ENCODE measurements around the gene WDR82.

DNA sequence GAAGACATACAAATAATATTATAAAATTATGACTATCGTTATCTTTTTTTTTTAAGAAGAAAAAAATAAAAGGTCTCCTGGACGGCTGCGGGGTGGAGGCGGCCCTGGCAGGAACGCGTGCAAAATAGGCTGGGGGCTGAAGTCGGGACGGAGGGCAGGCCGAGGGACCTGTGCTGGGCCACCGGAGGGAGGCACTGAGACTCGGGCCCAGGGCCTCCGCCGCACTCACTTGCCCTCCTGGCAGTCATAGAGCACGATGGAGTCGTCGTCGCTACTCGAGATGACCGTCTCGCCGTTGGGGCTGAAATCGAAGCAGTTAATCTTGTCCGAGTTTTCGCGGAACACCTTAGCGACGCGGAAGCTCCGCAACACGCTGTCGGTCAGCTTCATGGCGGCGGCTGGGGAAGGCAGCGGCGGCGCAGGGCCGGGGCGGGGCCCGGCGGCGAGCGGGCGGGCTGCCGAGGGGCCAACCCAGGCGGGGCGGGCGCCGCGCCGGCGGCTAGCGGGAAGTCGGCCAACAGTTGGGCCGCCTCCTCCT, 408 bp downstream of the WDR82 start:
- TF ChIP-seq, protein P1, sequence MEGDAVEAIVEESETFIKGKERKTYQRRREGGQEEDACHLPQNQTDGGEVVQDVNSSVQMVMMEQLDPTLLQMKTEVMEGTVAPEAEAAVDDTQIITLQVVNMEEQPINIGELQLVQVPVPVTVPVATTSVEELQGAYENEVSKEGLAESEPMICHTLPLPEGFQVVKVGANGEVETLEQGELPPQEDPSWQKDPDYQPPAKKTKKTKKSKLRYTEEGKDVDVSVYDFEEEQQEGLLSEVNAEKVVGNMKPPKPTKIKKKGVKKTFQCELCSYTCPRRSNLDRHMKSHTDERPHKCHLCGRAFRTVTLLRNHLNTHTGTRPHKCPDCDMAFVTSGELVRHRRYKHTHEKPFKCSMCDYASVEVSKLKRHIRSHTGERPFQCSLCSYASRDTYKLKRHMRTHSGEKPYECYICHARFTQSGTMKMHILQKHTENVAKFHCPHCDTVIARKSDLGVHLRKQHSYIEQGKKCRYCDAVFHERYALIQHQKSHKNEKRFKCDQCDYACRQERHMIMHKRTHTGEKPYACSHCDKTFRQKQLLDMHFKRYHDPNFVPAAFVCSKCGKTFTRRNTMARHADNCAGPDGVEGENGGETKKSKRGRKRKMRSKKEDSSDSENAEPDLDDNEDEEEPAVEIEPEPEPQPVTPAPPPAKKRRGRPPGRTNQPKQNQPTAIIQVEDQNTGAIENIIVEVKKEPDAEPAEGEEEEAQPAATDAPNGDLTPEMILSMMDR (IDR thresholded peaks at IDR 0.05) = peak in 2 of 3 donors; percentile 16 to 52
- no peak for TF ChIP-seq POLR2AphosphoS5 (IDR thresholded peaks at IDR 0.05)
- no peak for TF ChIP-seq POLR2A (IDR thresholded peaks at IDR 0.05)
